Suprapubic skin (tissue), 4 donors: ENCODE measurements around the gene PLCL2. TPM values are rescaled to one million over a fixed set of nuclear protein-coding genes. Genes with fewer than 3 reads are reported as not detected.
A peak's percentile ranks its signal among the peaks of the same experiment; 100 is the strongest.

ENCODE experiments used
- DNase-seq, 2 donors: peaks; one replicate each; pipeline ENCODE4 v3.0.0-alpha.2; 2019; ENCODE audit warnings: low spot score in 2 of 2
- H3K27ac ChIP-seq: fragments of 200-600 bp; sonication (generic); one replicate; pipeline ENCODE4 v1.5.1; 2019
- H3K27me3 ChIP-seq: fragments of 200-600 bp; sonication (generic); one replicate; pipeline ENCODE4 v1.5.1; 2019
- H3K36me3 ChIP-seq: fragments of 200-600 bp; sonication (generic); one replicate; pipeline ENCODE4 v1.5.1; 2019
- H3K4me1 ChIP-seq: fragments of 200-600 bp; sonication (generic); one replicate; pipeline ENCODE4 v1.5.1; 2019
- H3K4me3 ChIP-seq: fragments of 200-600 bp; sonication (generic); one replicate; pipeline ENCODE4 v1.5.1; 2019; ENCODE audit warnings: mild to moderate bottlenecking
- H3K9me3 ChIP-seq: fragments of 200-600 bp; sonication (generic); one replicate; pipeline ENCODE4 v1.5.1; 2019
- EP300 ChIP-seq: sonication (generic); formaldehyde crosslinking; IDR thresholded peaks from one replicate; pipeline ENCODE4 v1.6.1; 2017; ENCODE audit warnings: antibody characterized with exemption
- POLR2A ChIP-seq, 2 donors: fragments of 450-650 bp; IDR thresholded peaks; one replicate each; pipeline ENCODE4 v1.6.1; 2017; ENCODE audit warnings: antibody characterized with exemption in 2 of 2, mild to moderate bottlenecking in 2 of 2, moderate library complexity in 2 of 2
- POLR2AphosphoS5 ChIP-seq, 3 donors: sonication (generic); formaldehyde crosslinking; IDR thresholded peaks; one replicate each; pipeline ENCODE4 v1.6.1; 2017; ENCODE audit warnings: antibody characterized with exemption in 3 of 3
- WGBS: methylation state at CpG from one replicate; pipeline ENCODE4 v1.1.5; 2018; 5-methylcytosine and 5-hydroxymethylcytosine counted together
- total RNA-seq, 4 donors: library from RNA; depleted of rRNA; stranded (reverse); fragments of >200 nt; gene quantifications; one replicate each; pipeline ENCODE4 v1.1.0, GENCODE V29; 2016
- TF ChIP-seq, protein P1 (sequence below), 2 donors: fragments of 200-600 bp in 1 of 2; fragments of 450-650 bp in 1 of 2; sonication (generic) in 1 of 2; IDR thresholded peaks; one replicate each; pipeline ENCODE4 v1.5.1; 2016 to 2019; ENCODE audit warnings: antibody characterized with exemption in 2 of 2, mild to moderate bottlenecking in 1 of 2, moderate library complexity in 1 of 2

The PLCL2 gene
- total RNA-seq, result 1 to 10 TPM; 1.5 to 4.2 (median 1.9) TPM

DNA sequence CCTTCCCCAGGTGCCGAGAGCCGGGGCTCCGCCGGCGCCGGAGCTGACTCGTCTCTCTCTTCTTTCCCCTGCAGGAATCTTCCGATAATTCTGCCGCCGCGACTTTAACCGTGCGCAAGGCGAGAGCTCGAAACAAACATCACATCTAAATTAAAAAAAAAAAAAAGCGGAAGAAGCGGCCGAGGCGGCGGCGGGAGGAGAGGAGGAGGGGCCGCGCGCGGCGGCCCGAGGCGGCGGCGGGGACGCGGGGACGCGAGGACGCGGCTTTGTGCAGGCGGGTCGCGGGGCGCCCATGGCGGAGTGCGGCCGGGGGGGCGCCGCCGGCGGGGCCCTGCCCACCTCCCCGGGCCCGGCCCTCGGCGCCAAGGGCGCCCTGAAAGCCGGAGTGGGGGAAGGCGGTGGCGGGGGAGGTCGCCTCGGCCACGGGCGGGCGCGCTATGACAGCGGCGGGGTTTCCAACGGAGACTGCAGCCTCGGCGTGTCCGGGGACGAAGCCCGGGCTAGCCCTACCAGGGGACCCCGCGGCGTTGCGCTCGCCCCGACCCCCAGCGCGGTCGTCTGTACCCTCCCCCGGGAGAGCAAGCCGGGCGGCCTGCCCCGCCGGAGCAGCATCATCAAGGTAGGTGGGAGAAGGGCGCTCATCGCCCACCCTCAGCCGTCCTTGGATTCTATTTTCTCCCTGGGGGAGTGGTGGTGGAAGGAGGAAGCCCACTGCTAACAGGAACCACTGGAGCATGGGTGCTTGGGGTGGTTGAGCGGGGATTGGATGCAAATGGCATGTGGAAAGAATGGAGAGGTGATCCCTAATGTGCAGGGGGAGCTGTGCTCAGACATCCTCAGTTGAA is at the start of gene PLCL2:
PLCL2 (plus strand) TSS at position 208 of the 845 bp plus-strand sequence; CDS start at position 293, 85 bp downstream.
- peak in 1 of 2 donors; percentile 70 for DNase-seq
- H3K4me1 ChIP-seq, result peaks cover 28% of the 10 kb centered on the region

DNA sequence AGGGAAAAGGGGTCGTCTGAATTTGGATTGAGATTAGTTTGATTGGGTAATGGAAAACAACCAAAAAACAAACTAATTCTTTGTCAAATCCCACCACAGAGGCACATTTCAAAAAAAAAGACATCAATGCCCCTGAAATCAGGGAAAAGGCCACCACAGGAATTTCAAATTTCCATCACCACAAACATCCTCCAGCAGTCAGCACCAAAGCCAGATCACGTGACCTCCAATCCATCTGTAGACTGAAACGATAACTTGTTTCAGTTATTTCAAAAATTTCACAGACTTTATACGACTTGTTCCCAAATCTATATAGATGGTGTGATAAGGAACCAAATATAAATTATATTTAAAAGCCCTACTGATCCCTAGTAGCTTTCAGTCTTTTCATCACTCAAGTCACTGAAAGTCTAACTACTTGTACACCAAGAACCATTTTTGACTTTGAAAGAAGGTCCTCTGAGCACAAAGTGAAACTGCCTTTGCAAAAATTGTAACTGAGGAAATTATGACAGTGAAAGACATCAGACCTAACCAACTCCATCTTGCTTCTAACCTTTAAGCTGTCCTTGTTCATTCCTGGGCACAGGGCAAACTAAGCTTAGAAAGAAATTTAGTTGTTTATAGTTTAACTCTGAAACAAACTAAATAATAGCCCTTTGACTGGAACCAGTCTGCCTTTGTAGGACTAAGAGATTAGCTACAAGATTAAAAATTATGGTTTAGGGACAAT is 48.1 kb upstream of the PLCL2 start:
- 67% methylated on average over 4 of the region's 4 CpGs for WGBS

More for the DNA sequence above, at the start of gene PLCL2:
- peak within 1 kb of the TSS; percentile 91 for H3K27ac ChIP-seq
- peak within 1 kb of the TSS; percentile 91 for H3K4me3 ChIP-seq
- WGBS, result 1% methylated on average over 37 of the region's 87 CpGs
- H3K27me3 ChIP-seq, result no peaks in the 10 kb centered on the region
- TF ChIP-seq POLR2AphosphoS5 (IDR thresholded peaks at IDR 0.05), result no peak
- no peak for TF ChIP-seq POLR2A (IDR thresholded peaks at IDR 0.05)
- TF ChIP-seq EP300, result no peak
- TF ChIP-seq, protein P1, sequence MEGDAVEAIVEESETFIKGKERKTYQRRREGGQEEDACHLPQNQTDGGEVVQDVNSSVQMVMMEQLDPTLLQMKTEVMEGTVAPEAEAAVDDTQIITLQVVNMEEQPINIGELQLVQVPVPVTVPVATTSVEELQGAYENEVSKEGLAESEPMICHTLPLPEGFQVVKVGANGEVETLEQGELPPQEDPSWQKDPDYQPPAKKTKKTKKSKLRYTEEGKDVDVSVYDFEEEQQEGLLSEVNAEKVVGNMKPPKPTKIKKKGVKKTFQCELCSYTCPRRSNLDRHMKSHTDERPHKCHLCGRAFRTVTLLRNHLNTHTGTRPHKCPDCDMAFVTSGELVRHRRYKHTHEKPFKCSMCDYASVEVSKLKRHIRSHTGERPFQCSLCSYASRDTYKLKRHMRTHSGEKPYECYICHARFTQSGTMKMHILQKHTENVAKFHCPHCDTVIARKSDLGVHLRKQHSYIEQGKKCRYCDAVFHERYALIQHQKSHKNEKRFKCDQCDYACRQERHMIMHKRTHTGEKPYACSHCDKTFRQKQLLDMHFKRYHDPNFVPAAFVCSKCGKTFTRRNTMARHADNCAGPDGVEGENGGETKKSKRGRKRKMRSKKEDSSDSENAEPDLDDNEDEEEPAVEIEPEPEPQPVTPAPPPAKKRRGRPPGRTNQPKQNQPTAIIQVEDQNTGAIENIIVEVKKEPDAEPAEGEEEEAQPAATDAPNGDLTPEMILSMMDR (IDR thresholded peaks at IDR 0.05), result no peak
- no peaks in the 10 kb centered on the region for H3K9me3 ChIP-seq
- H3K36me3 ChIP-seq, result no peaks in the 10 kb centered on the region

DNA sequence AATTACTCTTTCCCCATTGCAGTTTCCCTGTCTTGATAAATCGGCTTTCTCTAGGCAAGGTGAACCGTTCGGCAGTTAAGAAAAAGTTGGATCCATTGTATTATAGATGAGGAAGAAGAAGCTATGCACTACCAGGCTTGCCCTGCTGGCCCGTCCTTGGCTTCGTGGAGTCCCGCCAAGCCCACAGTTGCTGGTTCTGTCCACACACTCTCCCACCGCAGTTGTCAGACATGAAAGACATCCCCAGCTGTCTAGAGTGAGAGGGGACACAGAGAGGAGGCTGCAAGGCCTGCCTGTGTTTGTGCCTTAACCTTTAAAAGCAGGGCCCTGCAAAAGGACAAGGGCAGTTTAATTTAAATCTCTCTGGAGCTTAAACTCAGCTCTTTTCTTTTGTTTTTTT is 47.2 kb upstream of the PLCL2 start:
- Histone ChIP-seq H3K36me3 (no peaks in the 10 kb centered on the region), H3K27ac (no peak overlapping the region), H3K4me3 (no peak overlapping the region), H3K27me3 (no peaks in the 10 kb centered on the region), H3K9me3 (no peaks in the 10 kb centered on the region), H3K4me1 (no peaks in the 10 kb centered on the region)
- WGBS, result 72% methylated on average over 7 of the region's 7 CpGs
- DNase-seq, result no peak
- TF ChIP-seq EP300 (no peak), POLR2A (IDR thresholded peaks at IDR 0.05) (no peak), POLR2AphosphoS5 (IDR thresholded peaks at IDR 0.05) (no peak)

More for the DNA sequence above, 48.1 kb upstream of the PLCL2 start:
- no peak for DNase-seq
- H3K27me3 ChIP-seq, result no peaks in the 10 kb centered on the region
- no peak overlapping the region for H3K27ac ChIP-seq
- H3K4me1 ChIP-seq, result no peaks in the 10 kb centered on the region
- no peaks in the 10 kb centered on the region for H3K36me3 ChIP-seq
- no peaks in the 10 kb centered on the region for H3K9me3 ChIP-seq
- no peak overlapping the region for H3K4me3 ChIP-seq
- TF ChIP-seq POLR2A (IDR thresholded peaks at IDR 0.05) (no peak), POLR2AphosphoS5 (IDR thresholded peaks at IDR 0.05) (no peak), EP300 (no peak)
- TF ChIP-seq, protein P1 (IDR thresholded peaks at IDR 0.05), result no peak

DNA sequence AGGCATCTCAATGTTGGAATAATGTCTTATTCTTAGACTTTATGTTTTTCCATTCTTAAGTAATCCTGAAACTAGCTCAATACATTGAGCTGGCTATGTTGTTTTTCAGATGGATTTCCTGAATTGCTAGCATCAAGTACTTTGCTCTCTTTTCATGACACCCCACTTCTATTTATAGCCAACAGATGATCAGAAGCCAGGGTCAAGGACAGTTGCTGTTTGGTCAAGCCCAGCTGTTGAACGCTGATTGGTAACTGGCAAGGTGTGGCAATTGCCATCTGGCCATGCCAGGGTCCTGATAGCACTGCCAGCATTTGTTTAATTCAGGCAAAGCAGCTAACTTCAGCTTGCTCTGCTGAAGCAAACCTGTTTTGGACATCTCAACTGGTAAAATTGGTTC is 46.2 kb upstream of the PLCL2 start:
- H3K4me3 ChIP-seq, result no peak overlapping the region
- TF ChIP-seq POLR2AphosphoS5 (IDR thresholded peaks at IDR 0.05), result no peak
- TF ChIP-seq, protein P1 (IDR thresholded peaks at IDR 0.05), result no peak
- no peaks in the 10 kb centered on the region for H3K9me3 ChIP-seq
- WGBS, result 68% methylated on average over 1 of the region's 1 CpG
- no peaks in the 10 kb centered on the region for H3K4me1 ChIP-seq
- H3K27ac ChIP-seq, result no peak overlapping the region
- no peaks in the 10 kb centered on the region for H3K36me3 ChIP-seq
- no peak for DNase-seq
- H3K27me3 ChIP-seq, result no peaks in the 10 kb centered on the region

DNA sequence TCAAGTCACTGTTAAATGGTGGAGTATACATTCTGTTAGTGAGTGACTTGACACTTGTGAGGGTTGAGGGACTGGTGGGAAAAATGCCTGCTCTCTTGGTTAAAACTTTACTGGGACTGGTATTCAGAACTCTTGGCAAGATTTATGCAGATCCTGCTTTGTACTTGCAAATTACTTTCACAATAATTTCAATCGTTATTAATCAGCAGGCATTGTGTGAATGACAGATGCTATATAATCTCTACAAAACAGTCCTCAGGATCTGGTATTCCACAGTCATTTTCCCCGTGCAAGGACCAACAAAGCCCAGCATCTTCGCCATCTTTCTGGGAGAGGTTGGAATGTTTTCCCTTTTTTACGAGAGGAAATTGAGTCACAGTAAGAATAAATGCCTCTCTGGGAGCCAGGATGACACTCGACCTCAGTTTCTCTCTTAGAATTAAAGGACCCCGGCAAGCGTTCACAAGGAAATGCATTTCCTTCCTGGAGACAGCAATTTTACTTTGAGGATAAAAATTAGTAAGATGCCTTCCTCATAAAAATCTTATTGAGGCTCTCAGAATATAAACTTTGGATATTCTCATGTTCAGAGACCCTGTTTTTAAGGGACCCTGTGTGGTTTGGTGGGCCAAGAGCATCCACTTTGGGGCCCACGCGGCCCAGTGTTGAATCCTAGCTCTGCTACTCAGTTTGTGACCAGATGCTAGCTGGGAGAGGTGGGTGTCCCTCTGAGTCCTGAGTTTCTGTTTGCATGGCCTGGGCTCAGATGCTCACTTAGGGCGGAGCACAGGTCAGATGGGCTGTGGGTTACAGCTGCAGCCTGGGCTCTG is 45.3 kb upstream of the PLCL2 start:
- no peak for DNase-seq
- Histone ChIP-seq H3K36me3 (no peaks in the 10 kb centered on the region), H3K4me3 (no peak overlapping the region), H3K4me1 (no peaks in the 10 kb centered on the region), H3K27ac (no peak overlapping the region), H3K27me3 (no peaks in the 10 kb centered on the region), H3K9me3 (no peaks in the 10 kb centered on the region)
- TF ChIP-seq, protein P1 (IDR thresholded peaks at IDR 0.05), result no peak
- no peak for TF ChIP-seq POLR2A (IDR thresholded peaks at IDR 0.05)
- no peak for TF ChIP-seq POLR2AphosphoS5 (IDR thresholded peaks at IDR 0.05)
- no peak for TF ChIP-seq EP300
- WGBS, result 82% methylated on average over 10 of the region's 10 CpGs
